Prostate gland (tissue), 2 donors: ENCODE data around the gene POLR2M.

Source experiments
- POLR2A ChIP-seq: fragments of 450-650 bp; IDR thresholded peaks from one replicate; pipeline ENCODE4 v1.6.1; 2016; ENCODE audit warnings: antibody characterized with exemption, mild to moderate bottlenecking
- TF ChIP-seq, protein P1 (sequence below), 4 experiments: fragments of 200-600 bp in 2 of 4; fragments of 450-650 bp in 2 of 4; sonication (generic) in 2 of 4; IDR thresholded peaks; 1 replicate in 3 of 4; 2 replicates in 1 of 4; pipeline ENCODE4 v1.5.1; 2016 to 2019; ENCODE audit warnings: antibody characterized with exemption in 4 of 4, mild to moderate bottlenecking in 2 of 4, moderate library complexity in 2 of 4

DNA sequence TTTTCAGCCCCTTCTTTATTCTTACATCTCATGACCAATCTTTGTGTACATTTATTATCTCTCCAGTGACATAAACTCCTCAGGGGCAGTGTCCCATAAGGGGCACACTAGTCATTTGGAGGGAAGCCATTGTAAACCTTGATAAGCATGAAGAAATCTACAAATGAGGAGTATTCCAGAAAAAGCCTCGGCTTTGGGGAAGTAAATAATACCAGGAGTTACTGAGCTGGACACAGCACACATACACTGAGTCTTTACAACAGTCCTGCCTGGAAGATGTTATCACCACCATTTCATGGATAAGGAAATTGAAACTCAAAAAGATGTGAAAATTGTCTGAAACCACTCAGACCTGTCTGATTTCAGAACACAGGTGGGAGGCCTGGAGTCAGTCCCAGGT is 15.4 kb upstream of the POLR2M start:
- TF ChIP-seq, protein P1, sequence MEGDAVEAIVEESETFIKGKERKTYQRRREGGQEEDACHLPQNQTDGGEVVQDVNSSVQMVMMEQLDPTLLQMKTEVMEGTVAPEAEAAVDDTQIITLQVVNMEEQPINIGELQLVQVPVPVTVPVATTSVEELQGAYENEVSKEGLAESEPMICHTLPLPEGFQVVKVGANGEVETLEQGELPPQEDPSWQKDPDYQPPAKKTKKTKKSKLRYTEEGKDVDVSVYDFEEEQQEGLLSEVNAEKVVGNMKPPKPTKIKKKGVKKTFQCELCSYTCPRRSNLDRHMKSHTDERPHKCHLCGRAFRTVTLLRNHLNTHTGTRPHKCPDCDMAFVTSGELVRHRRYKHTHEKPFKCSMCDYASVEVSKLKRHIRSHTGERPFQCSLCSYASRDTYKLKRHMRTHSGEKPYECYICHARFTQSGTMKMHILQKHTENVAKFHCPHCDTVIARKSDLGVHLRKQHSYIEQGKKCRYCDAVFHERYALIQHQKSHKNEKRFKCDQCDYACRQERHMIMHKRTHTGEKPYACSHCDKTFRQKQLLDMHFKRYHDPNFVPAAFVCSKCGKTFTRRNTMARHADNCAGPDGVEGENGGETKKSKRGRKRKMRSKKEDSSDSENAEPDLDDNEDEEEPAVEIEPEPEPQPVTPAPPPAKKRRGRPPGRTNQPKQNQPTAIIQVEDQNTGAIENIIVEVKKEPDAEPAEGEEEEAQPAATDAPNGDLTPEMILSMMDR (IDR thresholded peaks at IDR 0.05), result no peak
- no peak for TF ChIP-seq POLR2A
